Activated effector memory CD4-positive, alpha-beta T cell treated with Interleukin-2 at 50 U/mL for 16 hours (primary cell): Measurements from ENCODE around the gene PRM3.

Experiments
- DNase-seq: peaks from one replicate; pipeline ENCODE4 v3.0.0-alpha.2; 2020

PRM3 gene

DNA sequence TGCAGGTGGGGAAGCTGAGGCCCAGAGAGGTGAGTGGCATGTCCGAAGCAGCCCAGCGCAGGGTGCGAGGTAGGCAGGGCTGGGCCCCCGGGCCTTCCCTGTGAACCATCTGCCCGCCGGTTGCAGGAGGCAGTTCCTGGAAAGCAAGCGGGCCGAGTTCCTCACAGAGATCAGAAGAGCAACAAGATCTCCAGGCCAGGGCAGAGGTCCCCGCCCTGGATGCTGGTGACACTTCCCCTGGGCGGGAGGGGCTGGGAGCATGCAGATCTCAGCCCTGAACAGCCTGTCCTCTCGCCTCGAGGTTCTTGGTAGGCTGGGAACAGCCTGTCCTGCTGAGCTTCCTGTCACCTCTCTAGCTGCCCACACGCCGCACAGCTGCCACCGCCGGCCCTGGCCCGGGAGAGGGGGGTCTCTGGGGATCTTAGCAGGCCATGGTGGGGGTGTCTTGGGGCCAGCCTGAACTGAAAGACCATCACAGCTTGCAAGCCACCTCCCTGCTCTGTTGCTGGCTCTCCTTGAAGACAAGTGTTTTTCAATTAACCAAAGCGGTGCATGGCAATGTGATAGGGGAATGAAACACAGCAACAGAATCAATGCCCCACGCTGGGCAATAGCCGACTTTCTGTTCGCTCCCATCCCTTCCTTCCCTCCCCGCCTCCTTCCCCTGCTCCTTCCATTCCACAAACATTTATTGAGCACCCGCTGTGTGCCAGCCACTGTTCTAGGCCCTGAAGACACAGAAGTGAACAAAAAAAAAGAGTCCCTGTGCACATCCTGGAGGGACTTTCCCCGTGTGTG is 49.1 kb downstream of the PRM3 start:
- DNase-seq = peak; percentile 58
